HepG2 (cell line): ENCODE measurements around the gene RAD50. TPM values are rescaled to one million over a fixed set of nuclear protein-coding genes. Genes with fewer than 3 reads are reported as not detected.
A peak's percentile ranks its signal among the peaks of the same experiment; 100 is the strongest.
"Not testable (repeated sequence)": the region's sequence is repeated elsewhere in the genome, so short reads cannot be mapped to it uniquely, and the experiment has no call there.

ENCODE experiments used
- ATAC-seq: fragments of 200-7000 bp; cut with Tn5 transposase; 3 replicates; pipeline ENCODE4 v1.9.1; 2020; ENCODE audit warnings: mild to moderate bottlenecking, moderate library complexity
- BruUV-seq: library from RNA; stranded (reverse); fragments of 400-500 nt; replicated peaks from 2 replicates; lab custom pipeline; 2021; lab: Mats Ljungman, UMichigan
- CTCF ChIA-PET: fragments of 300-600 bp; formaldehyde crosslinking; extraction: SDS; loops from one replicate; lab custom pipeline; 2021; ENCODE audit warnings: low total read pairs, inconsistent platforms, low intra/inter-chr PET ratio; lab: Yijun Ruan, JAX
- POLR2A ChIA-PET: fragments of 350-600 bp; sonication (Branson Sonifier 250); formaldehyde crosslinking; loops from one replicate; lab custom pipeline; 2020; ENCODE audit warnings: antibody characterized with exemption, inconsistent platforms; lab: Yijun Ruan, JAX
- DNase-seq: peaks from one replicate; pipeline ENCODE4 v3.0.0-alpha.2; 2015; ENCODE audit warnings: low spot score
- FAIRE-seq: peaks from 3 replicates; lab custom pipeline; 2011; peaks lifted over from hg19 to GRCh38; lab: Jason Lieb, UNC
- H2AFZ ChIP-seq: one replicate; pipeline ENCODE4 v1.6.1; 2011; ENCODE audit warnings: low read length, inconsistent platforms
- H3K27ac ChIP-seq: fragments of 300-600 bp; 3 replicates; pipeline ENCODE4 v1.8.0; 2011; ENCODE audit warnings: mixed run types, mild to moderate bottlenecking, mixed read lengths, low read length, inconsistent platforms; ENCODE audit not compliant: insufficient read depth; ENCODE audit errors: extremely low read length
- H3K27me3 ChIP-seq, 2 experiments: fragments of 200-600 bp in 1 of 2; 2 replicates in 1 of 2; 3 replicates in 1 of 2; pipeline versions ENCODE4 v1.6.0 to v1.8.0; 2011; ENCODE audit warnings: low read length in 2 of 2, mild to moderate bottlenecking in 2 of 2, moderate library complexity in 2 of 2, inconsistent platforms in 1 of 2; ENCODE audit not compliant: insufficient read depth in 2 of 2, control insufficient read depth in 1 of 2
- H3K36me3 ChIP-seq, 2 experiments: fragments of 200-600 bp in 1 of 2; replicated peaks in 1 of 2; 2 replicates in 1 of 2; 3 replicates in 1 of 2; pipeline versions ENCODE4 v1.5.1 to v1.8.0; 2011; ENCODE audit warnings: low read length in 2 of 2, inconsistent platforms in 1 of 2; ENCODE audit not compliant: insufficient read depth in 2 of 2, control insufficient read depth in 1 of 2
- H3K4me1 ChIP-seq: 2 replicates; pipeline ENCODE4 v1.5.1; 2012; ENCODE audit warnings: low read length, inconsistent platforms; ENCODE audit not compliant: insufficient read depth
- H3K4me2 ChIP-seq: 2 replicates; pipeline ENCODE4 v1.6.0; 2011; ENCODE audit warnings: low read depth, low read length, inconsistent platforms
- H3K4me3 ChIP-seq, 3 experiments: fragments of 200-600 bp in 1 of 3; sonication (generic), shearing (Covaris generic) in 1 of 3; replicated peaks in 1 of 3; 2 replicates each; pipeline ENCODE4 v1.5.1; 2011 to 2016; ENCODE audit warnings: low read length in 3 of 3, inconsistent platforms in 2 of 3, low read depth in 2 of 3, mild to moderate bottlenecking in 2 of 3, control low read depth in 1 of 3, mixed read lengths in 1 of 3; ENCODE audit not compliant: insufficient read depth in 1 of 3
- H3K79me2 ChIP-seq: one replicate; pipeline ENCODE4 v1.6.1; 2011; ENCODE audit warnings: low read length, inconsistent platforms; ENCODE audit not compliant: insufficient read depth
- H3K9ac ChIP-seq: 2 replicates; pipeline ENCODE4 v1.6.0; 2011; ENCODE audit warnings: mild to moderate bottlenecking, low read depth, low read length, inconsistent platforms; ENCODE audit not compliant: insufficient read depth
- H3K9me3 ChIP-seq: 2 replicates; pipeline ENCODE4 v1.5.1; 2012; ENCODE audit warnings: mild to moderate bottlenecking, low read length
- H4K20me1 ChIP-seq: 2 replicates; pipeline ENCODE4 v1.6.0; 2011; ENCODE audit warnings: inconsistent platforms, mild to moderate bottlenecking, low read length, moderate library complexity; ENCODE audit not compliant: insufficient read depth
- AKNA ChIP-seq: sonication (generic); formaldehyde crosslinking; IDR thresholded peaks from 2 replicates; pipeline ENCODE4 v1.4.0; 2020; ENCODE audit warnings: missing genetic modification reagents, borderline replicate concordance
- MAFF ChIP-seq: IDR thresholded peaks from 2 replicates; pipeline ENCODE4 v1.6.1; 2011; ENCODE audit warnings: low read depth, low read length, improper control_type of control experiment
- MAFK ChIP-seq, 2 experiments: IDR thresholded peaks in 1 of 2; conservative IDR thresholded peaks in 1 of 2; 2 replicates each; pipeline ENCODE4 v1.6.1; 2011; ENCODE audit warnings: improper control_type of control experiment in 2 of 2, low read length in 2 of 2
- MYPOP ChIP-seq: sonication (generic); formaldehyde crosslinking; IDR thresholded peaks from 2 replicates; pipeline ENCODE4 v1.8.1; 2023; ENCODE audit warnings: mild to moderate bottlenecking, moderate library complexity, missing genetic modification reagents
- ZFP91 ChIP-seq: sonication (generic); formaldehyde crosslinking; IDR thresholded peaks from 2 replicates; pipeline ENCODE4 v1.9.0; 2022; ENCODE audit warnings: missing genetic modification reagents, mild to moderate bottlenecking, borderline replicate concordance
- ZNF138 ChIP-seq: sonication (generic); formaldehyde crosslinking; IDR thresholded peaks from 2 replicates; pipeline ENCODE4 v1.5.0; 2020; ENCODE audit warnings: mild to moderate bottlenecking, low read depth, missing genetic modification reagents
- ZNF512B ChIP-seq: sonication (generic); formaldehyde crosslinking; IDR thresholded peaks from 2 replicates; pipeline ENCODE4 v1.5.1; 2020; ENCODE audit warnings: missing genetic modification reagents, mild to moderate bottlenecking, borderline replicate concordance
- WGBS: methylation state at CpG from one replicate; pipeline ENCODE4 v1.1.6; 2017; ENCODE audit warnings: low lambda C conversion rate; 5-methylcytosine and 5-hydroxymethylcytosine counted together
- in situ Hi-C: cut with HindIII; loops from 2 replicates; pipeline ENCODE4 v1.10.0; 2017; ENCODE audit warnings: low pct_unique_long_range_greater_than_20kb; ENCODE audit not compliant: extremely low pct_ligation_motif_present
- intact Hi-C: fragments of 100-400 bp; cut with micrococcal nuclease; formaldehyde crosslinking; loops from one replicate; pipeline ENCODE4 v1.10.0; 2022; ENCODE audit not compliant: unreplicated experiment
- polyA plus RNA-seq, 8 experiments: library from polyadenylated mRNA; depleted of rRNA in 3 of 8; stranded (reverse) in 7 of 8; unstranded in 1 of 8; fragments of >200 nt; fragmentation: Illumina TruSeq in 4 of 8; extraction: Trizol in 4 of 8; gene quantifications; 2 replicates each; pipeline versions ENCODE4 v1.2.1 to v1.2.3, GENCODE V29; 2011 to 2016; ENCODE audit warnings: low read depth in 4 of 8, missing spikeins in 1 of 8, mixed read lengths in 1 of 8; ENCODE audit not compliant: insufficient read depth in 1 of 8
- total RNA-seq, 5 experiments: library from RNA; depleted of rRNA; stranded (reverse); fragments of >200 nt; fragmentation: Illumina TruSeq; extraction: Trizol; gene quantifications; 2 replicates each; pipeline ENCODE4 v1.2.3, GENCODE V29; 2016; ENCODE audit warnings: low read depth in 1 of 5

RAD50 gene
- total and polyA plus RNA-seq, 2 of the 13 experiments (the other 11 are each of a cell fraction or from before 2014, with no cell fraction given), result 19.2 to 23.4 TPM

- no peaks in the 10 kb centered on the region for H3K4me1 ChIP-seq
- H3K9ac ChIP-seq, result no peak overlapping the region
- H3K4me2 ChIP-seq, result no peak overlapping the region
- in situ Hi-C loops, result no loop called here
- H3K27ac ChIP-seq, result no peak overlapping the region
- DNase-seq (no peak), ATAC-seq (no peak), FAIRE-seq (no peak)
- no peak overlapping the region for H3K4me3 ChIP-seq
- 0 out of 5 replicates have a peak, but pooled peaks cover 0 to 4% of the 10 kb centered on the region in 2 experiments for H3K27me3 ChIP-seq
- TF ChIP-seq ZFP91 (CRISPR knock-in tag) (no peak), MAFF (peak; percentile 82), ZNF512B (CRISPR knock-in tag) (no peak), MYPOP (no peak), ZNF138 (no peak), AKNA (CRISPR knock-in tag) (no peak), MAFK (conservative IDR thresholded peaks at IDR 0.05 in 1 of 2, IDR thresholded peaks at IDR 0.05 in 1 of 2; ENCODE audit: low read length in 2 of 2) (peak; percentile 85 to 86)
- intact Hi-C loops, result no loop called here
- H4K20me1 ChIP-seq, result no peaks in the 10 kb centered on the region
- no peaks in the 10 kb centered on the region for H3K9me3 ChIP-seq
- POLR2A ChIA-PET, result interaction anchor here (1.2 kb wide), 1 partner anchor 9 kb away, joined by 4 read pairs; the partner anchor contains the start of gene RAD50
- no peaks in the 10 kb centered on the region for H3K36me3 ChIP-seq
- H3K79me2 ChIP-seq, result no peaks in the 10 kb centered on the region
- 2% methylated on average over 2 of the region's 2 CpGs for WGBS
- CTCF ChIA-PET, result no interaction called here
- no peak overlapping the region for H2AFZ ChIP-seq
- no TSS peak for BruUV-seq
These were observed 9.5 kb upstream of the RAD50 start for GRCh38 chr5:132547269-132547668.

- H3K79me2 ChIP-seq, H3K9me3 ChIP-seq, H4K20me1 ChIP-seq, H3K9ac ChIP-seq, H3K36me3 ChIP-seq, CTCF ChIA-PET, FAIRE-seq, POLR2A ChIA-PET, H3K4me1 ChIP-seq, H3K4me2 ChIP-seq, intact Hi-C loops, H3K27ac ChIP-seq, H3K4me3 ChIP-seq, H3K27me3 ChIP-seq, DNase-seq, BruUV-seq, ATAC-seq, H2AFZ ChIP-seq, in situ Hi-C loops: not testable (repeated sequence)
- 64% methylated on average over 5 of the region's 7 CpGs for WGBS
These were observed 7.9 kb upstream of the RAD50 start for GRCh38 chr5:132548834-132549233.
